CD8-positive, alpha-beta memory T cell (primary cell): ENCODE measurements around the gene MVB12A. TPM values are rescaled to one million over a fixed set of nuclear protein-coding genes. Genes with fewer than 3 reads are reported as not detected.
A peak's percentile ranks its signal among the peaks of the same experiment; 100 is the strongest.

Experiments
- CTCF ChIA-PET: fragments of 350-600 bp; sonication (Branson Sonifier 250); formaldehyde crosslinking; loops from one replicate; lab custom pipeline; 2021; ENCODE audit warnings: antibody characterized with exemption; lab: Charles Lee
- POLR2A ChIA-PET: fragments of 350-600 bp; sonication (Branson Sonifier 250); formaldehyde crosslinking; loops from one replicate; lab custom pipeline; 2021; ENCODE audit warnings: antibody characterized with exemption; lab: Charles Lee
- DNase-seq, 5 donors: peaks; one replicate each; pipeline versions ENCODE4 v3.0.0 to v3.0.0-alpha.2; 2020 to 2022; ENCODE audit warnings: mixed read lengths in 1 of 5
- H3K27ac ChIP-seq: one replicate; pipeline ENCODE4 v1.7.0; 2013; ENCODE audit warnings: low read depth, mild to moderate bottlenecking, low read length, moderate library complexity
- H3K27me3 ChIP-seq: 2 replicates; pipeline ENCODE4 v1.7.0; 2013; ENCODE audit warnings: low read length, mild to moderate bottlenecking; ENCODE audit not compliant: insufficient read depth, poor library complexity, severe bottlenecking
- H3K36me3 ChIP-seq: 2 replicates; pipeline ENCODE4 v1.7.0; 2013; ENCODE audit warnings: mild to moderate bottlenecking, low read length, moderate library complexity; ENCODE audit not compliant: insufficient read depth
- H3K4me1 ChIP-seq: 2 replicates; pipeline ENCODE4 v1.7.0; 2013; ENCODE audit warnings: mild to moderate bottlenecking, low read length, moderate library complexity; ENCODE audit not compliant: insufficient read depth
- H3K4me3 ChIP-seq: 2 replicates; pipeline ENCODE4 v1.7.0; 2013; ENCODE audit warnings: mild to moderate bottlenecking, low read length
- H3K9me3 ChIP-seq: 2 replicates; pipeline ENCODE4 v1.7.0; 2013; ENCODE audit warnings: mild to moderate bottlenecking, low read length
- H3K27ac Mint-ChIP-seq, 8 donors: one replicate each; pipeline ENCODE4 v1.8.0; 2020 to 2021; ENCODE audit warnings: mixed read lengths in 8 of 8, mild to moderate bottlenecking in 6 of 8, inconsistent platforms in 3 of 8, moderate library complexity in 3 of 8
- H3K27me3 Mint-ChIP-seq, 2 donors: one replicate each; pipeline ENCODE4 v1.8.0; 2020 to 2021; ENCODE audit warnings: mixed read lengths in 2 of 2, mild to moderate bottlenecking in 1 of 2, moderate library complexity in 1 of 2
- H3K36me3 Mint-ChIP-seq, 3 donors: one replicate each; pipeline ENCODE4 v1.8.0; 2020 to 2021; ENCODE audit warnings: mixed read lengths in 3 of 3, inconsistent platforms in 1 of 3, mild to moderate bottlenecking in 1 of 3
- H3K4me1 Mint-ChIP-seq, 3 donors: one replicate each; pipeline ENCODE4 v1.8.0; 2020 to 2021; ENCODE audit warnings: mixed read lengths in 3 of 3, inconsistent platforms in 1 of 3, mild to moderate bottlenecking in 1 of 3
- H3K4me3 Mint-ChIP-seq, 7 donors: one replicate each; pipeline ENCODE4 v1.8.0; 2020 to 2021; ENCODE audit warnings: mixed read lengths in 7 of 7, mild to moderate bottlenecking in 6 of 7, moderate library complexity in 4 of 7, inconsistent platforms in 2 of 7
- H3K9me3 Mint-ChIP-seq, 5 donors: one replicate each; pipeline ENCODE4 v1.8.0; 2020 to 2022; ENCODE audit warnings: mixed read lengths in 5 of 5, mild to moderate bottlenecking in 3 of 5, moderate library complexity in 2 of 5, inconsistent platforms in 1 of 5
- polyA plus RNA-seq: library from polyadenylated mRNA; unstranded; fragments of 300-500 nt; fragmentation: Illumina TruSeq; gene quantifications from one replicate; pipeline ENCODE4 v1.2.3, GENCODE V29; 2021
- total RNA-seq, 2 experiments: library from RNA; stranded (reverse); gene quantifications; one replicate each; pipeline ENCODE4 v1.2.3, GENCODE V29; 2021

The MVB12A gene
- total and polyA plus RNA-seq, 3 experiments from 2014 or later: 26.9 to 39.2 (median 34.5) TPM

DNA sequence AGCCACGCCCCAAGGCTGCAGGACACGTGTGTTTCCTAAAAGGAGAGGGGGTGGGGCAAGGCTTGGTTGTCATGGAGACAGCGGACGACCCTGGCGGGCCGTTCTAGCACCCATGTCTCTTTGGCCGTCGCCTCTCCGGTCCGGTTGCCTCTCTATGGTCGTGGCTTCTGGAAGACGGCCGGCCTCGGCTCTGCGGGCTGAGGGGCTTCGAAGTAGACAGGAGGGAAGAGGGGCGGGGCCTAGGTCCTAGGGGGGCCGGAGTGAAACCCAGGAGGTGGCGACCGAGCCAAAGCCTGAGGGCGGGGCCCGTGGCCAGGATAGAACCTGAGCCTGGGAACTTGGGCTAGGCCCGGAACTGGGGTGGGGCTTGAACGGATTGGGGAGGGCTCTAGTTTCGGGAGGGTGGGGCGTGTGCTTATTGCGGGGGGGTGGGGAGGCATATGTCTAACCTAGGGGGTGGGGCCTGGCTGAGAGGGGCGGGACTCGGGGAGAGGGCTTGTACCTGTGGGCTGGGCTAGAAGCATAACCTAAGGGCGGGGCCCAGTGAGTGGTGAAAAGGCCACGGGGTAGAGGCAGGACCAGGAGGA is 49.7 kb downstream of the MVB12A start:
- H3K4me3 Mint-ChIP-seq: peak overlapping the region; percentile 89 to 98 (median 94)
- Histone ChIP-seq H3K4me3 (peak overlapping the region; percentile 97), H3K27ac (peak overlapping the region; percentile 58), H3K9me3 (no peaks in the 10 kb centered on the region), H3K4me1 (peaks cover 23% of the 10 kb centered on the region), H3K36me3 (no peaks in the 10 kb centered on the region), H3K27me3 (no peaks in the 10 kb centered on the region)
- CTCF ChIA-PET: interaction anchor here (1.0 to 1.3 kb wide), 2 partner anchors 11 to 26 kb away, joined by 3 to 4 read pairs; no protein-coding TSS in a partner anchor
- POLR2A ChIA-PET: no interaction called here
- H3K9me3 Mint-ChIP-seq: no peaks in the 10 kb centered on the region
- DNase-seq: peak; percentile 85 to 97 (median 91)
- peaks cover 21 to 32% (median 24%) of the 10 kb centered on the region in 3 donors for H3K4me1 Mint-ChIP-seq
- no peaks in the 10 kb centered on the region for H3K27me3 Mint-ChIP-seq
- H3K27ac Mint-ChIP-seq: peak overlapping the region; percentile 85 to 99 (median 92)
- H3K36me3 Mint-ChIP-seq: peaks cover 0 to 3% (median 0%) of the 10 kb centered on the region in 3 donors

DNA sequence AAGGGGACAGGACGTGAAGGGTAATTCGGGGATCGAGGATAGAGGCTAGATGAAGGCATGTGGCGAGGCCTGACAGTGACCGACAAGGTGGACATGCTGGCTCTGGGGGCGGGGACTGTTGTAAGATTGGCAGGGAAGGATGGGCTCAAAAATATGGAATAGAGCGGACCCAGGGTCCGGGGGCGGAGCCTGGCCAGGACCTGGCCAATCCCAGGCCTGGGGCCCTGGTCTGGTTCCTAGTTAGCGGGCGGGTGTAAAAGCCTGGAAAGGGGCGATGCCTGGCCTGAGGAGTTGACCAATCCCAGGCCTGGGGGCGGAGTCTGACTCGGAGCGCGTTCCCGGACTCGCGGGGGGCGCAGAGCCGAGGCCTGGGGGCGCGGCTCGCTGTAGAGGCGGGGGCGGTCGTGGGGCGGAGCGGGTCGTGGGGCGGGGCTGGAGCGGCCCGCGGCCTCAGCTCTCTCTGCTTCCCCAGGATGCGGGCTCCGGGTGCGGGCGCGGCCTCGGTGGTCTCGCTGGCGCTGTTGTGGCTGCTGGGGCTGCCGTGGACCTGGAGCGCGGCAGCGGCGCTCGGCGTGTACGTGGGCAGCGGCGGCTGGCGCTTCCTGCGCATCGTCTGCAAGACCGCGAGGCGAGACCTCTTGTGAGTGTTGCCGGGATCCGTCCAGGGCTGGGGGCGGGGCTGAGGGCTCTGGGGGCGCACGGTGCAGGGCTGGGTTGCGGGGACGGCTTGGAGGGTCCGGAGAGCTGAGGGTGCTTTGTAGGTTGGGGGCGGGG is 50.4 kb downstream of the MVB12A start, which contains the start of gene SLC27A1:
Gene SLC27A1 (plus strand): TSS at position 457 of the 774 bp plus-strand sequence. CDS start 17 bp downstream, at position 474.
- Histone ChIP-seq H3K27ac (peak within 1 kb of the TSS; percentile 58), H3K4me3 (peak within 1 kb of the TSS; percentile 97), H3K36me3 (no peaks in the 10 kb centered on the region), H3K9me3 (no peaks in the 10 kb centered on the region), H3K27me3 (no peaks in the 10 kb centered on the region), H3K4me1 (peaks cover 23% of the 10 kb centered on the region)
- Mint-ChIP-seq H3K27me3 (no peaks in the 10 kb centered on the region), H3K4me1 (peaks cover 21 to 32% (median 24%) of the 10 kb centered on the region in 3 donors), H3K27ac (peak within 1 kb of the TSS; percentile 85 to 99 (median 92)), H3K9me3 (no peaks in the 10 kb centered on the region), H3K4me3 (peak within 1 kb of the TSS; percentile 89 to 98 (median 94)), H3K36me3 (peaks cover 0 to 3% (median 0%) of the 10 kb centered on the region in 3 donors)
- CTCF ChIA-PET: interaction anchor here (2.6 kb wide), 1 partner anchor 26 kb away, joined by 11 read pairs; no protein-coding TSS in a partner anchor
- POLR2A ChIA-PET: no interaction called here
- DNase-seq: peak; percentile 88 to 93 (median 91)

DNA sequence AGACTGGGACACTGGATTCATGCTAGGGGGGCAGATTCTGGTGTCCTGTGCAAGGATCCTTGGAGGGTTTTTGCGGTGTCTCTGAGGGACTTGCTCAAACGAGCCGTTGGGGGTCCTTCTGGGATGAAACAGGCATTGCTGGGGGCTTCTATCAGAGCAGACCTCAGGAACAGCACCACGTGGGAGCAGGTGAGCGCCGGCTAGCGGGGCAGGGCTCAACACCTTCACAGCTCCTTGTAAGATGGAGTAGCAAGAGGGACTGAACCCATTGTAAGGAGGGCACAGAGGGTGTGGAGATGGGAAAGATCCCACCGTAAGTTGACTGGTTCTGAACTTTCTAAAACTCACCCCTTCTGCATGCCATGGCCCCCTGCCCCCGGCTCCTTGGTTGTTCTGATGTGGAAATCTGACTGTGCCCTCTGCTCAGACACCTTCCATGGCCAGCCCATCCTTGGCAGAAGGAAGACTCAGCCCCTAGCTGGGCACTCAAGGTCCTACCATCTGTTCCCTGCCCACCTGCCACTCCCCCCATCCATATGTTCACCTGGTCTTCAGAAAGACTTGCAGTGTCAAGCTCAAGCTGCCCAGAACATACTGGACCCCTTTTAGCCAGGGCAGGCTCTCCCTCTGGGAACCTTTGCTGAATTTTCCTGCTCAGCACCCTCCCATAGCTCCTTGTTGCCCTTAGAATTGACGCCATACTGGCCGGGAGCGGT is 51.7 kb downstream of the MVB12A start:
- H3K27me3 Mint-ChIP-seq: no peaks in the 10 kb centered on the region
- no peaks in the 10 kb centered on the region for H3K9me3 Mint-ChIP-seq
- H3K27ac Mint-ChIP-seq: peak overlapping the region in 6 of 8 donors; percentile 28 to 90 (median 76)
- CTCF ChIA-PET: interaction anchor here (2.6 kb wide), 1 partner anchor 25 kb away, joined by 11 read pairs; no protein-coding TSS in a partner anchor
- Histone ChIP-seq H3K4me1 (peaks cover 19% of the 10 kb centered on the region), H3K27ac (no peak overlapping the region), H3K4me3 (no peak overlapping the region), H3K27me3 (no peaks in the 10 kb centered on the region), H3K36me3 (no peaks in the 10 kb centered on the region), H3K9me3 (no peaks in the 10 kb centered on the region)
- H3K4me1 Mint-ChIP-seq: peaks cover 17 to 27% (median 24%) of the 10 kb centered on the region in 3 donors
- POLR2A ChIA-PET: interaction anchor here (0.5 to 0.6 kb wide), 2 partner anchors 292 to 581 kb away, joined by 4 read pairs; no protein-coding TSS in a partner anchor
- H3K36me3 Mint-ChIP-seq: peaks cover 0 to 3% (median 0%) of the 10 kb centered on the region in 3 donors
- no peak for DNase-seq
- peak overlapping the region; percentile 89 to 98 (median 94) for H3K4me3 Mint-ChIP-seq

DNA sequence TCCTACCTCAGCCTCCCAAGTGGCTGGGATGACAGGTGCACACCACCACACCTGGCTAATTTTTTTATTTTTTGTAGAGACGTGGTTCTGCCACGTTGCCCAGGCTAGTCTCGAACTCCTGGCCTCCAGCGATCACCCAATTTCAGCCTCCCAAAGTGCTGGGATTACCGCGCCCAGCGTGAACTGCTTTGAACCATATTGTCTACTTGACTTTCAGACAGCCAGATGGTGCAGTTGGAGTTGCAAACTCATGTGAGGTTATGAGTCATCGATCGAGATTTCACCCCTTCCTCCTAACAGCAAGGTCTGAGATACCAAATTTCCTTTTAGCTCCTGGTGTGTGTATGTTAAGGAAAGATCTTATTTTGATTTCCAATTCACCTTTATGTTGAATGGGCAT is 53.2 kb downstream of the MVB12A start:
- Mint-ChIP-seq H3K36me3 (peaks cover 0 to 3% (median 0%) of the 10 kb centered on the region in 3 donors), H3K4me3 (peak overlapping the region in 4 of 7 donors; percentile 15 to 80 (median 42)), H3K4me1 (peaks cover 17 to 27% (median 24%) of the 10 kb centered on the region in 3 donors), H3K9me3 (no peaks in the 10 kb centered on the region), H3K27me3 (no peaks in the 10 kb centered on the region), H3K27ac (peak overlapping the region in 3 of 8 donors; percentile 17 to 51 (median 50))
- H3K27me3 ChIP-seq: no peaks in the 10 kb centered on the region
- H3K9me3 ChIP-seq: no peaks in the 10 kb centered on the region
- no peak for DNase-seq
- H3K27ac ChIP-seq: no peak overlapping the region
- no peaks in the 10 kb centered on the region for H3K36me3 ChIP-seq
- H3K4me1 ChIP-seq: peaks cover 19% of the 10 kb centered on the region
- ChIA-PET CTCF (interaction anchor here (1.1 kb wide), 1 partner anchor 24 kb away, joined by 3 read pairs; no protein-coding TSS in a partner anchor), POLR2A (no interaction called here)
- no peak overlapping the region for H3K4me3 ChIP-seq

Other genes starting within 250 kb of the MVB12A start
- 10 to 100 TPM; 31.9 to 35.4 TPM for gene USE1, start 204.7 kb upstream of the MVB12A start, total RNA-seq
- gene USE1, start 204.7 kb upstream of the MVB12A start, polyA plus RNA-seq: 33.6 TPM
- gene OCEL1, start 193.8 kb upstream of the MVB12A start, total RNA-seq: 10 to 100 TPM; 15.0 to 16.8 TPM
- 35.5 TPM for gene OCEL1, start 193.8 kb upstream of the MVB12A start, polyA plus RNA-seq
- gene NR2F6, start 174.1 kb upstream of the MVB12A start, total RNA-seq: 1 to 10 TPM; 7.4 to 7.8 TPM
- 0.94 TPM for gene NR2F6, start 174.1 kb upstream of the MVB12A start, polyA plus RNA-seq
- gene USHBP1, start 155.3 kb upstream of the MVB12A start, total RNA-seq: under 1 TPM; 0.07 to 0.27 TPM
- not detected for gene USHBP1, start 155.3 kb upstream of the MVB12A start, polyA plus RNA-seq
- gene BABAM1, start 152.6 kb upstream of the MVB12A start, total RNA-seq: 100 to 1,000 TPM; 124 to 132 TPM
- gene BABAM1, start 152.6 kb upstream of the MVB12A start, polyA plus RNA-seq: 114 TPM
- 10 to 100 TPM; 15.2 to 16.2 TPM for gene ANKLE1, start 138.1 kb upstream of the MVB12A start, total RNA-seq
- gene ANKLE1, start 138.1 kb upstream of the MVB12A start, polyA plus RNA-seq: 0.47 TPM
- 1 to 10 TPM; 5.2 to 6.0 TPM for gene ABHD8, start 116.6 kb upstream of the MVB12A start, total RNA-seq
- gene ABHD8, start 116.6 kb upstream of the MVB12A start, polyA plus RNA-seq: 8.3 TPM
- gene MRPL34, start 114.2 kb upstream of the MVB12A start, total RNA-seq: 100 to 1,000 TPM; 136 to 138 TPM
- 227 TPM for gene MRPL34, start 114.2 kb upstream of the MVB12A start, polyA plus RNA-seq
- gene DDA1, start 110.5 kb upstream of the MVB12A start, total RNA-seq: 10 to 100 TPM; 47.9 to 51.1 TPM
- 34.7 TPM for gene DDA1, start 110.5 kb upstream of the MVB12A start, polyA plus RNA-seq
- 1 to 10 TPM; 4.1 to 5.1 TPM for gene ANO8, start 85.2 kb upstream of the MVB12A start, total RNA-seq
- gene ANO8, start 85.2 kb upstream of the MVB12A start, polyA plus RNA-seq: 0.43 TPM
- 10 to 100 TPM; 47.3 to 55.7 TPM for gene GTPBP3, start 82.5 kb upstream of the MVB12A start, total RNA-seq
- 13.3 TPM for gene GTPBP3, start 82.5 kb upstream of the MVB12A start, polyA plus RNA-seq
- gene PLVAP, start 42.7 kb upstream of the MVB12A start, total RNA-seq: not detected
- gene PLVAP, start 42.7 kb upstream of the MVB12A start, polyA plus RNA-seq: not detected
- gene CCDC194, start 25.9 kb upstream of the MVB12A start, total RNA-seq: 1 to 10 TPM; 1.1 to 1.5 TPM
- gene CCDC194, start 25.9 kb upstream of the MVB12A start, polyA plus RNA-seq: not detected
- 100 to 1,000 TPM; 116 to 124 TPM for gene BST2, start 14.4 kb upstream of the MVB12A start, total RNA-seq
- gene BST2, start 14.4 kb upstream of the MVB12A start, polyA plus RNA-seq: 192 TPM
- gene TMEM221, start 28.6 kb downstream of the MVB12A start, total RNA-seq: not detected
- gene TMEM221, start 28.6 kb downstream of the MVB12A start, polyA plus RNA-seq: not detected
- gene NXNL1, start 40.9 kb downstream of the MVB12A start, total RNA-seq: not detected
- gene NXNL1, start 40.9 kb downstream of the MVB12A start, polyA plus RNA-seq: not detected
- 1 to 10 TPM; 2.0 to 3.7 TPM for gene SLC27A1, start 50.5 kb downstream of the MVB12A start, total RNA-seq
- 6.6 TPM for gene SLC27A1, start 50.5 kb downstream of the MVB12A start, polyA plus RNA-seq
- 10 to 100 TPM; 56.6 to 71.1 TPM for gene PGLS, start 91.6 kb downstream of the MVB12A start, total RNA-seq
- 78.4 TPM for gene PGLS, start 91.6 kb downstream of the MVB12A start, polyA plus RNA-seq
- gene COLGALT1, start 135.6 kb downstream of the MVB12A start, total RNA-seq: 100 to 1,000 TPM in 1 of 2 experiments, 10 to 100 TPM in 1; 94.8 to 104 TPM
- 25.3 TPM for gene COLGALT1, start 135.6 kb downstream of the MVB12A start, polyA plus RNA-seq